GM12878 (cell line): ENCODE measurements around the gene PTGR3. TPM values are rescaled to one million over a fixed set of nuclear protein-coding genes. Genes with fewer than 3 reads are reported as not detected.

Source experiments
- JUND ChIP-seq: IDR thresholded peaks from 2 replicates; pipeline ENCODE4 v1.6.1; 2012; ENCODE audit warnings: low read depth, mild to moderate bottlenecking, low read length, improper control_type of control experiment, moderate library complexity
- KLF5 ChIP-seq: fragments of 450-650 bp; IDR thresholded peaks from 2 replicates; pipeline ENCODE4 v1.6.1; 2014; ENCODE audit warnings: mild to moderate bottlenecking; ENCODE audit not compliant: partially characterized antibody
- MXI1 ChIP-seq: fragments of 150-350 bp; IDR thresholded peaks from 2 replicates; pipeline ENCODE4 v1.6.1; 2011; ENCODE audit warnings: low read depth, mild to moderate bottlenecking, inconsistent platforms, low read length, improper control_type of control experiment
- NR2F1 ChIP-seq: fragments of 450-650 bp; conservative IDR thresholded peaks from 2 replicates; pipeline ENCODE4 v1.6.1; 2017; ENCODE audit warnings: mild to moderate bottlenecking
- TARDBP ChIP-seq: IDR thresholded peaks from 2 replicates; pipeline ENCODE4 v1.6.1; 2016; ENCODE audit warnings: borderline replicate concordance
- ZBED1 ChIP-seq: IDR thresholded peaks from 2 replicates; pipeline ENCODE4 v1.6.1; 2016; ENCODE audit warnings: borderline replicate concordance
- polyA plus RNA-seq, 11 experiments: library from polyadenylated mRNA; depleted of rRNA in 4 of 11; unstranded in 6 of 11; stranded (reverse) in 5 of 11; fragments of >200 nt; fragmentation: Nextera tagmentation in 4 of 11; fragmentation: Illumina TruSeq in 1 of 11; extraction: Ambion mirVana in 4 of 11; extraction: Trizol in 1 of 11; gene quantifications; 1 replicate in 1 of 11; 2 replicates in 10 of 11; pipeline versions ENCODE4 v1.2.1 to v1.2.3, GENCODE V29; 2011 to 2016; ENCODE audit warnings: inconsistent platforms in 2 of 11, missing spikeins in 2 of 11, low read depth in 1 of 11
- total RNA-seq, 4 experiments: library from RNA; depleted of rRNA in 3 of 4; stranded (reverse); fragments of >200 nt in 3 of 4; fragmentation: Illumina TruSeq in 1 of 4; extraction: Trizol in 1 of 4; gene quantifications; 2 replicates each; pipeline versions ENCODE4 v1.2.1 to v1.2.3, GENCODE V29; 2013 to 2021
- TF ChIP-seq, protein P1 (sequence below): fragments of 450-650 bp; formaldehyde crosslinking; IDR thresholded peaks from 2 replicates; pipeline ENCODE4 v1.5.0; 2022; ENCODE audit warnings: mild to moderate bottlenecking, missing genetic modification characterization
- TF ChIP-seq, protein P2 (sequence below): IDR thresholded peaks from 2 replicates; pipeline ENCODE4 v1.6.1; 2012; ENCODE audit warnings: low read depth, low read length, improper control_type of control experiment
- TF ChIP-seq, protein P3 (sequence below): fragments of 450-650 bp; IDR thresholded peaks from 2 replicates; pipeline ENCODE4 v1.6.1; 2018; ENCODE audit warnings: mild to moderate bottlenecking, low read depth, moderate library complexity; ENCODE audit not compliant: partially characterized antibody
- TF ChIP-seq, protein P4 (sequence below): fragments of 450-650 bp; IDR thresholded peaks from 2 replicates; pipeline ENCODE4 v1.6.1; 2016; ENCODE audit warnings: mild to moderate bottlenecking

Gene PTGR3
- total and polyA plus RNA-seq, 10 of the 15 experiments (the other 5 are each of a cell fraction or from before 2014, with no cell fraction given), result 6.2 to 69.8 (median 21.9) TPM

DNA sequence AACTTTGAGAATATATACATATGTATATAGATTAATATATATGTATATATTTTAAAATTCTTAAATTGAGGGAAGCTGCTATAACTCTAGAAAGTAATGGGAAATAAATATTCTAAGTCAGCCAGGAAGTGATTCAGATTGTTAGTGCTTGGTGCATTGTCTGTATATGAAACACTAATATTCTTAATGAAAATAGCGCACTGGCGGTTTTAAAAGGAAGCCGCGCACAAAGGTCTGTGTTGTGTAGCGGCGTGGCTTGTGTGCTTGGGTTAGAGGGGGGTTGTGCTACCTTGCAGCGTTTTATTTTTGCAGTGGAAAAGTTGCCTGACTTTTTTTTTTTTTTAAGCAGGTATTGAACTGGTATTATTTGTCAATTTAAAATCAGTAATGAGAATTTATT is 13.0 kb upstream of the PTGR3 start (continued):
- TF ChIP-seq, protein P1, sequence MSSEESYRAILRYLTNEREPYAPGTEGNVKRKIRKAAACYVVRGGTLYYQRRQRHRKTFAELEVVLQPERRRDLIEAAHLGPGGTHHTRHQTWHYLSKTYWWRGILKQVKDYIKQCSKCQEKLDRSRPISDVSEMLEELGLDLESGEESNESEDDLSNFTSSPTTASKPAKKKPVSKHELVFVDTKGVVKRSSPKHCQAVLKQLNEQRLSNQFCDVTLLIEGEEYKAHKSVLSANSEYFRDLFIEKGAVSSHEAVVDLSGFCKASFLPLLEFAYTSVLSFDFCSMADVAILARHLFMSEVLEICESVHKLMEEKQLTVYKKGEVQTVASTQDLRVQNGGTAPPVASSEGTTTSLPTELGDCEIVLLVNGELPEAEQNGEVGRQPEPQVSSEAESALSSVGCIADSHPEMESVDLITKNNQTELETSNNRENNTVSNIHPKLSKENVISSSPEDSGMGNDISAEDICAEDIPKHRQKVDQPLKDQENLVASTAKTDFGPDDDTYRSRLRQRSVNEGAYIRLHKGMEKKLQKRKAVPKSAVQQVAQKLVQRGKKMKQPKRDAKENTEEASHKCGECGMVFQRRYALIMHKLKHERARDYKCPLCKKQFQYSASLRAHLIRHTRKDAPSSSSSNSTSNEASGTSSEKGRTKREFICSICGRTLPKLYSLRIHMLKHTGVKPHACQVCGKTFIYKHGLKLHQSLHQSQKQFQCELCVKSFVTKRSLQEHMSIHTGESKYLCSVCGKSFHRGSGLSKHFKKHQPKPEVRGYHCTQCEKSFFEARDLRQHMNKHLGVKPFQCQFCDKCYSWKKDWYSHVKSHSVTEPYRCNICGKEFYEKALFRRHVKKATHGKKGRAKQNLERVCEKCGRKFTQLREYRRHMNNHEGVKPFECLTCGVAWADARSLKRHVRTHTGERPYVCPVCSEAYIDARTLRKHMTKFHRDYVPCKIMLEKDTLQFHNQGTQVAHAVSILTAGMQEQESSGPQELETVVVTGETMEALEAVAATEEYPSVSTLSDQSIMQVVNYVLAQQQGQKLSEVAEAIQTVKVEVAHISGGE (CRISPR knock-in tag), result no peak
- TF ChIP-seq, protein P2, sequence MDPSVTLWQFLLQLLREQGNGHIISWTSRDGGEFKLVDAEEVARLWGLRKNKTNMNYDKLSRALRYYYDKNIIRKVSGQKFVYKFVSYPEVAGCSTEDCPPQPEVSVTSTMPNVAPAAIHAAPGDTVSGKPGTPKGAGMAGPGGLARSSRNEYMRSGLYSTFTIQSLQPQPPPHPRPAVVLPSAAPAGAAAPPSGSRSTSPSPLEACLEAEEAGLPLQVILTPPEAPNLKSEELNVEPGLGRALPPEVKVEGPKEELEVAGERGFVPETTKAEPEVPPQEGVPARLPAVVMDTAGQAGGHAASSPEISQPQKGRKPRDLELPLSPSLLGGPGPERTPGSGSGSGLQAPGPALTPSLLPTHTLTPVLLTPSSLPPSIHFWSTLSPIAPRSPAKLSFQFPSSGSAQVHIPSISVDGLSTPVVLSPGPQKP, result no peak
- TF ChIP-seq JUND (no peak), MXI1 (no peak), KLF5 (no peak), ZBED1 (no peak), NR2F1 (no peak), TARDBP (no peak)
- TF ChIP-seq, protein P3, sequence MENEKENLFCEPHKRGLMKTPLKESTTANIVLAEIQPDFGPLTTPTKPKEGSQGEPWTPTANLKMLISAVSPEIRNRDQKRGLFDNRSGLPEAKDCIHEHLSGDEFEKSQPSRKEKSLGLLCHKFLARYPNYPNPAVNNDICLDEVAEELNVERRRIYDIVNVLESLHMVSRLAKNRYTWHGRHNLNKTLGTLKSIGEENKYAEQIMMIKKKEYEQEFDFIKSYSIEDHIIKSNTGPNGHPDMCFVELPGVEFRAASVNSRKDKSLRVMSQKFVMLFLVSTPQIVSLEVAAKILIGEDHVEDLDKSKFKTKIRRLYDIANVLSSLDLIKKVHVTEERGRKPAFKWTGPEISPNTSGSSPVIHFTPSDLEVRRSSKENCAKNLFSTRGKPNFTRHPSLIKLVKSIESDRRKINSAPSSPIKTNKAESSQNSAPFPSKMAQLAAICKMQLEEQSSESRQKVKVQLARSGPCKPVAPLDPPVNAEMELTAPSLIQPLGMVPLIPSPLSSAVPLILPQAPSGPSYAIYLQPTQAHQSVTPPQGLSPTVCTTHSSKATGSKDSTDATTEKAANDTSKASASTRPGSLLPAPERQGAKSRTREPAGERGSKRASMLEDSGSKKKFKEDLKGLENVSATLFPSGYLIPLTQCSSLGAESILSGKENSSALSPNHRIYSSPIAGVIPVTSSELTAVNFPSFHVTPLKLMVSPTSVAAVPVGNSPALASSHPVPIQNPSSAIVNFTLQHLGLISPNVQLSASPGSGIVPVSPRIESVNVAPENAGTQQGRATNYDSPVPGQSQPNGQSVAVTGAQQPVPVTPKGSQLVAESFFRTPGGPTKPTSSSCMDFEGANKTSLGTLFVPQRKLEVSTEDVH, result no peak
- TF ChIP-seq, protein P4, sequence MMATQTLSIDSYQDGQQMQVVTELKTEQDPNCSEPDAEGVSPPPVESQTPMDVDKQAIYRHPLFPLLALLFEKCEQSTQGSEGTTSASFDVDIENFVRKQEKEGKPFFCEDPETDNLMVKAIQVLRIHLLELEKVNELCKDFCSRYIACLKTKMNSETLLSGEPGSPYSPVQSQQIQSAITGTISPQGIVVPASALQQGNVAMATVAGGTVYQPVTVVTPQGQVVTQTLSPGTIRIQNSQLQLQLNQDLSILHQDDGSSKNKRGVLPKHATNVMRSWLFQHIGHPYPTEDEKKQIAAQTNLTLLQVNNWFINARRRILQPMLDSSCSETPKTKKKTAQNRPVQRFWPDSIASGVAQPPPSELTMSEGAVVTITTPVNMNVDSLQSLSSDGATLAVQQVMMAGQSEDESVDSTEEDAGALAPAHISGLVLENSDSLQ, result no peak
